ENCODE measurements around the gene OPRD1. TPM values are rescaled to one million over a fixed set of nuclear protein-coding genes. Genes with fewer than 3 reads are reported as not detected.

Gene OPRD1
- total and polyA plus RNA-seq, 2 donors: 0.05 TPM; not detected in 1

DNA sequence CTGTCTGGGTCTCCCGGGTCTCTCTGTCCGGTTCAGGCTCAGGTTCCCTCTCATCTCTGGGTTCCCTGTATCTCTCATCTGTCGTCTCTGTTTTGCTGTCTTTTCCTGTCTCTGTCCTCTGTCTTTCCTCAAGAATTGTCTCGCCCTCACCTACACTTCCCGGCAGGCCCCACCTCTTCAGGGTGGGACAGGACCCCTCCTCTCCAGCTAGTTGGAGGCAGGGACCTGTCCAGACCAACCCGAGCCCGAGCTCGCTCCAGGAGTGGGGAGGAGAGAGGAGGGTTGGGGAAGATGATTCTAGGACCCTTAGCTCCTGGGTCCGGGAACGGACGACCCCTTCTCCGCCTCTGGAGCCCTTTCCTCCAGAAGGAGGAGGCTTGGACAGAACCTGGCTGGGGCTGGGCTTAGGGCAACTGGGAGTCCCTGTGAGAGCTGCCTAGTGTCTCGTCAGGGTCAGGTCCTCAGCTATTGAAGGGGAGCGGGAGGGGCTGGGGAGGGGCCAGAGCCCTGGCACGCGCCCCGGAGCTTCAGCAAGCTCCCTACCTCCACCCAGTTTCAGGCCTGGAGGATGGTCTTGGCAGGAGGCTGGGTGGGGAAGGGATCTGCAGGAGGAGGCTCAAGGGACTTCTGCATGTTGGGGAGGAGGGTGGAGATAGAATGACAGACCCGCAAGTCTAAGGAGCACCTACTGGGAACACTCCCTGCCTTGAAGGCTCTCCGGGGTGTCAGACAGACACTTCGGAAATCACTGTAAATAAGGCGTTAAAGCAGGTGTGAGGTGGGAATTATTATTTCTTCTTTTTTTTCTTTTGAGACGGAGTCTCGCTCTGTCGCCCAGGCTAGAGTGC is 76.1 kb downstream of the OPRD1 start:
- 27% methylated on average over 24 of the region's 24 CpGs for WGBS
- no peaks in the 10 kb centered on the region for H3K4me1 ChIP-seq (ENCODE audit: insufficient read depth)
- peak overlapping the region; percentile 84 for H3K4me3 ChIP-seq (ENCODE audit: low read depth, low read length)
- H3K27ac ChIP-seq (ENCODE audit: low read depth): no peak overlapping the region
- no peak for DNase-seq (ENCODE audit: extremely low spot score)
- no peaks in the 10 kb centered on the region for H3K36me3 ChIP-seq (ENCODE audit: insufficient read depth)

DNA sequence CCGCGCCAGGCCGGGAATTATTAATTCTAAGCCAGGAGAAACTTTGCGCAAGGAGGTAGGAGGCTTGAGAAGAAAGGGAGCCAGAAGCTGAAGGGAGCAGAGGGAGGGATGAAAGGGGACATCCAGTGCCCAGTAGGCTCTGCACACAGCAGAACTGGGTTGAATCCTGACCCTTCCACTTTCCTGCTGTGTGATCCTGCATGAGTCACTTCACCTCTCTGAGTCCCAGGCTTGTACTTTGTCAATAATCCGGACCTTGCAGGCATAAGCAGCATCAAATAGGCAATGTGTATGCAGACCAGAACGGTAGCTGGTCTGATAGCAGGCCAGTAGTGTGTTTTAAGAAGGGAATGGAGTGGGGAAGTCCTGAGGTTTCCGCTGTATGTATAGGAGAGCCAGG is 76.9 kb downstream of the OPRD1 start:
- WGBS: 95% methylated on average over 7 of the region's 7 CpGs
- Histone ChIP-seq H3K4me3 (ENCODE audit: low read depth, low read length) (no peak overlapping the region), H3K36me3 (ENCODE audit: insufficient read depth) (no peaks in the 10 kb centered on the region), H3K27ac (ENCODE audit: low read depth) (no peak overlapping the region), H3K4me1 (ENCODE audit: insufficient read depth) (no peaks in the 10 kb centered on the region)
- DNase-seq (ENCODE audit: extremely low spot score): no peak

DNA sequence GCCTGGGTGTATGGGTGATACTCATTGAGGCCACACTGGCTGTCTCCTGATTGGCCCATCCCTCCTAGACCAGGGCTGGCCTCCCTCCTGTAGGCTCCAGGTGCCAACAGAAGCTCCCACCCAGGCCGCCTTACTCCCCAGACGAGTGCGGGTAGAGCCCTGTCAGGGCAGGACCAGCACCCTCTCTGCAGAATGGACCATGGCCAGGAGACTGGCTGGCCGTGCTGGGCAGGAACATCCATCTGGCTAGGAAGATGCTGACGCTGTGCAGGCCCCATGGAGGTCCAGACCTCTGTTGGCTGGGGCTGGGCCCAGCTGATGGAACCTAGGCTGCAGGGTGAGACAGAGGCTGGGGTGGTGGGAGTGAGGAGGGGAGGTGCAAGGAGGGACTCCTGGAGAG is 77.4 kb downstream of the OPRD1 start:
- Histone ChIP-seq H3K4me1 (ENCODE audit: insufficient read depth) (no peaks in the 10 kb centered on the region), H3K4me3 (ENCODE audit: low read depth, low read length) (no peak overlapping the region), H3K27ac (ENCODE audit: low read depth) (no peak overlapping the region), H3K36me3 (ENCODE audit: insufficient read depth) (no peaks in the 10 kb centered on the region)
- no peak for DNase-seq (ENCODE audit: extremely low spot score)
- 80% methylated on average over 5 of the region's 5 CpGs for WGBS

DNA sequence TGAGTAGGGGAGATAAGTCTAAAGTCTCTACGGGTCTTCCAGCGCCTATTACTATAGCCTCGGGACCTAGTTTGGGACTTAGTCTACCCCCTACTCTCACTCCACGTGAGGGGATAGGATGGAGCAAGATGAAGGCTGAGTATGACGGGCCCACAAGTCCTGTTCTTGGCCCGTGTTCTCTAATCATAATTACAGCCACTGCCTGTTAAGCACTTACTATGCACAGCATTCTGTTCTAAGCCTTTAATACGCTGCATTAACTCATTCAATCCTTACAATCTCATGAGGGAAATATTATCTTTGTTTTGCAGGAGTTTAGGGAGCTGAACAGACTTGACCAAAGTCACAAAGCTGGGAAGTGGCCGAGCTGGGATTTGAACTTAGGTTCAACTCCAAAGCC is 78.5 kb downstream of the OPRD1 start:
- Histone ChIP-seq H3K27ac (ENCODE audit: low read depth) (no peak overlapping the region), H3K4me1 (ENCODE audit: insufficient read depth) (no peaks in the 10 kb centered on the region), H3K36me3 (ENCODE audit: insufficient read depth) (no peaks in the 10 kb centered on the region), H3K4me3 (ENCODE audit: low read depth, low read length) (no peak overlapping the region)
- DNase-seq (ENCODE audit: extremely low spot score): no peak
- WGBS: 90% methylated on average over 8 of the region's 8 CpGs

DNA sequence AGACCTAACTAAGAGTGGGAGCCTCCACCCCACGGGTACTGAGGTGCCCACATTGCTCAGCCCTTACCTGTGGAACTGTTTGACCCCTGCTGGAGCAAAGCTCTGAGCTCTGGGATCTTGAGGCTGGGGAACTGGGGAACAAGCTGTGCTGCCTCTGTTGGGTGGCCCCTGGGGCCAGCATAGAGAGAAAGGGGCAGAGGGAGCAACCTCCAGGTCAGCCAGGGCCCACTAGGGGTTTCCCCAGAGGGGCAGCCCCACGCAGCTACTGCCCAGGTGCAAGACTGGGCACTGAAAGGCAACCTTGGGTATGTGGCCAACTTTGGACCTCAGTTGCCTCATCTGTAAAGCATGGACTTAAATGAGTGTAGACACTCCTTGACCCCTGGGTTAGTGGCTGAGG is 78.9 kb downstream of the OPRD1 start:
- H3K4me1 ChIP-seq (ENCODE audit: insufficient read depth): no peaks in the 10 kb centered on the region
- no peaks in the 10 kb centered on the region for H3K36me3 ChIP-seq (ENCODE audit: insufficient read depth)
- H3K4me3 ChIP-seq (ENCODE audit: low read depth, low read length): no peak overlapping the region
- WGBS: 83% methylated on average over 2 of the region's 2 CpGs
- no peak for DNase-seq (ENCODE audit: extremely low spot score)
- H3K27ac ChIP-seq (ENCODE audit: low read depth): no peak overlapping the region

DNA sequence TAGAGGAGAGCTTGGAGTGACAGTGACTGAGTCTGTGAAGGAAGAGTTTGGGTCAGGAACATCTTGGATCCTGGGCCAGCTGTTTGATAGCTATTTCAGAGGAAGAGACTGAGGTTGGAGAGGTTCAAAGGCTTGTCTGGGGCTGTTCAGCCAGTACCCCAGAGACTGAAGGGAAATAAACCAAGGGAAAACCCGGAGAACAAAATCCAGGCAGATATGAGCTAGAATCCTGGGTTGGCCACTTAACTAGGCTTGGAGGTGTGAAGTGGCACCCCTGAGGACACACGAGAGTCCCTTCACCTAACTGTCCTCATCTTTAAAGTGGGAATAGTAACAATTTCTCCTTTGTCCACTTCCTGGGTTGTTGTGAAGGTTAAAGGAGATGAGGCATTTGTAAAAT is 79.3 kb downstream of the OPRD1 start:
- DNase-seq (ENCODE audit: extremely low spot score): no peak
- 76% methylated on average over 2 of the region's 2 CpGs for WGBS
- H3K27ac ChIP-seq (ENCODE audit: low read depth): no peak overlapping the region
- H3K36me3 ChIP-seq (ENCODE audit: insufficient read depth): no peaks in the 10 kb centered on the region
- no peaks in the 10 kb centered on the region for H3K4me1 ChIP-seq (ENCODE audit: insufficient read depth)
- H3K4me3 ChIP-seq (ENCODE audit: low read depth, low read length): no peak overlapping the region

DNA sequence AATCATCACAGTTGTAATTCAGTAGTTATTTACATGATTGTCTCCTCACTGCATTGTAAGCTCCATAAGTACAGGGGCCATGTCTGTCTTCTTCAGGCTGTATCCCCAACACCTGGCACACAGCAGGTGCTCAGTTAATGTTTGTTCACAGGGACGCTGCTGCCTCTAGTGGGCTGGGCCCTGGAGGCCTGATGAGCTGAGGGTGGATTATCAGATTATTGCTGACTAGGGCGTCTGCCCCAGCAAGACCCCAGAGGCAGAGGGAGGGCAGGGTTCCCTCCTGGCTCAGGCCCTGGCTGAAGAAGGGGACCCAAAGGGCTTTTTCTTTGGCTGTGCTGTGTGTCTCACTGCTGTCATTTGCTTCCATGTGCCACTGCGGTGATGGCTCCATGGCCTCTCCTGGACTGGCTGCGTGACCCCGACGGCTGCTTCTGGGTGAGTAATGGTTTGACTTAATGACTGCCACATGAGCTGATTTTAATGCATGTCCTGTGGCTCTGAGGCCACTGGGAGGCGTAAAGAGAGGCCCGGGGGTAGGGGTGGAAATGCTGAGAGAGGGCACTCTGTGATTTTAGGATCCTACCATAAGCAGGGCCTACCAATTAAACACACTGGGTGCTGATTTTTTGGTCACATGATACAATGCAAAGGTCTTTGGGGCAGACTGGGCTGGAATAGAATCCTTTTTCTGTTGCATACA is 81.6 kb downstream of the OPRD1 start:
- DNase-seq (ENCODE audit: extremely low spot score): no peak
- H3K4me3 ChIP-seq (ENCODE audit: low read depth, low read length): no peak overlapping the region
- no peak overlapping the region for H3K27ac ChIP-seq (ENCODE audit: low read depth)
- WGBS: 77% methylated on average over 8 of the region's 8 CpGs
- peaks cover 2% of the 10 kb centered on the region for H3K4me1 ChIP-seq (ENCODE audit: insufficient read depth)
- H3K36me3 ChIP-seq (ENCODE audit: insufficient read depth): no peaks in the 10 kb centered on the region

DNA sequence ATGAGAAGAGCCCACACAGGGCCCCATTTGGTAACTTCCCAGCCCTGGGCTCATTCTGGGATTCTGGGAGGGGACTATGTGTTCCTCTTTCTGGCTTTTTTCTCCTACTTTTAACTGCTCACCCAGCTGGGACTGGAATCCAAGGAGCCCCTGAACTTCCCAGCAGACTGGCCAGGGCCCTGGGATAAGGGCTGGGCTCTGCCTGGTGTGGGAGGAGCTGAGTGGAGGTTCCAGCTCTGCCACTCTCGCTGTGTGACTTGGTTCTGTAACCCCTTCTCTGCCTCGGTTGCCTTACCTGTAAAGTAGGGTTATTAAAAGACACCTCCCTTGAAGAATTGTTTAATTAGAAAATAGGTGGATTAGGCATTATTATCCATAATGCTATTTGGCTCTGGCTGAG is 82.8 kb downstream of the OPRD1 start:
- WGBS: 73% methylated on average over 2 of the region's 2 CpGs
- no peak for DNase-seq (ENCODE audit: extremely low spot score)
- H3K4me1 ChIP-seq (ENCODE audit: insufficient read depth): peaks cover 2% of the 10 kb centered on the region
- H3K27ac ChIP-seq (ENCODE audit: low read depth): no peak overlapping the region
- no peaks in the 10 kb centered on the region for H3K36me3 ChIP-seq (ENCODE audit: insufficient read depth)
- no peak overlapping the region for H3K4me3 ChIP-seq (ENCODE audit: low read depth, low read length)

DNA sequence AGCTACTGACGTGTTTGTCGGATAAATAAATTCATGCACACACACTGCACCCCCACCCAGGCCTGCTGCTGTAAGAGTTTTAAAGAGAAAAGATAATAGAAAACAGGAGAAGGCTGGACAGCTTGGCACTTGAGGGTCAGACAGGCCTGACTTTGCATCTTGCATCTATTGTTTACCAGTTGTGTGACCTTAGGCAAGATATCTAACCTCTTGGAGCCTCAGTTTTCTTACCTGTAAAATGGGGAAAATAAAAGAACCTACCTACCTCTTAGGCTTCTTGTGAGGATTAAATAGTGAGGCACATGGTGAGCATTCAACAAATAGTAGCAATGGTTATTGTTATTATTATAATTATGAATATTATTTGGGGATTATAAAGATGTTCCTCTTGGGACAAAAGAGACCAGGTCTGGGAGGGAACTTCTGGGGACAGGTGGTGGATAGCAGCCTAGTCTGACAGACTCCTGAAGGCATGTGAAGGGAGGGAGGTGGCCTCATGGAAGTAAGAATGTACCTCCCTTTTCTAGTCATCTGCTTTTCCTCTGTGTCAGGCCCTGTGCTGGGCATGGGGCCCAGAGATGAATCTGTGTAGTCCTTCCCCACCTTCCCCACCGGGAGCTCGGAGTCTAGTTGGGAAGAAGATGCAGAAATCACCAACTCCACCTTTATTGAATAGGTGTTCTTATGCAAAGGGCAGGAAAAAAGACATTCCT is 84.1 kb downstream of the OPRD1 start:
- DNase-seq (ENCODE audit: extremely low spot score): no peak
- Histone ChIP-seq H3K36me3 (ENCODE audit: insufficient read depth) (no peaks in the 10 kb centered on the region), H3K4me3 (ENCODE audit: low read depth, low read length) (no peak overlapping the region), H3K4me1 (ENCODE audit: insufficient read depth) (peaks cover 2% of the 10 kb centered on the region), H3K27ac (ENCODE audit: low read depth) (no peak overlapping the region)
- WGBS: 65% methylated on average over 4 of the region's 4 CpGs

DNA sequence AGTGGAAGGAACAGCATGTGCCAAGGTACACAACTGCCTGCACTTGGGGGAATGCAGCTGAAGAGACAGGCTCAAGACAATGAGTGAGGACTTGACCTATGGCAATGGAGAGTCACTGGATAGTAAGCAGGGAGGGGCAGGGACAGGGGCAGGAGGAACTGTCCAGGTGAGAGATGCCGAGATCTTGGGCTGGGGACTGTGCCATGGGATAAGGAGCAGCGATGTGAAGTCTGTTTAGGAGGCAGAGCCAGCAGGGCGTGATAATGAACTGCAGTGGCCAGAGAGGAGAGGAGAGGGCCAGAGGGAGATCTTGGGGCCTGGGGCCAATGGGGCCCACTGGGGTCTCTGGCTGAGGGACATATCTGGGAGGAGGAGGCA is 84.6 kb downstream of the OPRD1 start:
- H3K36me3 ChIP-seq (ENCODE audit: insufficient read depth): no peaks in the 10 kb centered on the region
- DNase-seq (ENCODE audit: extremely low spot score): no peak
- peaks cover 2% of the 10 kb centered on the region for H3K4me1 ChIP-seq (ENCODE audit: insufficient read depth)
- WGBS: 59% methylated on average over 3 of the region's 3 CpGs
- no peak overlapping the region for H3K4me3 ChIP-seq (ENCODE audit: low read depth, low read length)
- H3K27ac ChIP-seq (ENCODE audit: low read depth): no peak overlapping the region

DNA sequence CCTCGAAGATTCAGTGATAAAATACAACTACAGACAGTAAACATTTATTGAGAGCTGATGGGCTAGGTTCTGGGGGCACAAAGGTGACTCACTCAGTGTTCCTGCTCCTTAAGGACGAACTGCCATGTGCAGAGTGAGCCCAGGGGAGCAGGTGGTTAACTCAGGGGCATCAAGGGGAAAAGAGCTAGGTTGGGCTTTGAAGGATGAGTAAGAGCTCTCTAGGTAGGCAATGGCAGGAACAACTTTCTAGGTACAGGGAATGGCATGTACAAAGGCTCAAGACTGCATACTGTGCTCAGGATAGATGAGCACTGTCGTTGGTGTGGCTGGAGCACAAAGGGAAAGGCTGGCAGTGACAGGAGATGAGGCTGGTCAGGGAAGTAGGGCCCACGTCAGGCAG is 85.8 kb downstream of the OPRD1 start:
- 79% methylated on average over 4 of the region's 4 CpGs for WGBS
- no peaks in the 10 kb centered on the region for H3K36me3 ChIP-seq (ENCODE audit: insufficient read depth)
- no peak overlapping the region for H3K27ac ChIP-seq (ENCODE audit: low read depth)
- peaks cover 2% of the 10 kb centered on the region for H3K4me1 ChIP-seq (ENCODE audit: insufficient read depth)
- no peak overlapping the region for H3K4me3 ChIP-seq (ENCODE audit: low read depth, low read length)
- no peak for DNase-seq (ENCODE audit: extremely low spot score)

DNA sequence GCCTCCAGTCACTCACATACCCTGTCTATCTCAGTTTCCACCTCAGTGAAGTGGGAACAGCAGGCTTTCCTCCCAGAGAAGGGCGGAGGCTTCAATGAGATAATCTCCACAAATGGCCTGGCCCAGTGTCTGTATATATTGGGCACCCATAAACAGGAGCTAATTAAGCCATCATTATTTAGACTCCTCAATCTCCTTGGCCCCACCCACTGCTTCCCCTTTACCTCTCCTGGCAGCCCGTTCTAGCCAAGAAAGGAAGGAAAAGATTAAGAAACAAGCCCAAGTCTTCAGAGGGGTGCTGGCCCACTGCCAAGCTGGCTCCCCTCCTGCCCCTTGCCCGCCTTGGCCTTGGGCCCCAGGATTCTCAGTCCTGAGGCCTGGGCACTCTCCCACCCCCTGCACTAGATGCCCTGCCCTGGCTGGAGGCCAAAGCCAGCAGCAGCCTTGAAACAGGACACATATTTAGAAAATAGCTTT is 86.5 kb downstream of the OPRD1 start:
- Histone ChIP-seq H3K4me3 (ENCODE audit: low read depth, low read length) (no peak overlapping the region), H3K36me3 (ENCODE audit: insufficient read depth) (no peaks in the 10 kb centered on the region), H3K27ac (ENCODE audit: low read depth) (no peak overlapping the region), H3K4me1 (ENCODE audit: insufficient read depth) (peaks cover 2% of the 10 kb centered on the region)
- WGBS: 54% methylated on average over 3 of the region's 3 CpGs
- DNase-seq (ENCODE audit: extremely low spot score): no peak

DNA sequence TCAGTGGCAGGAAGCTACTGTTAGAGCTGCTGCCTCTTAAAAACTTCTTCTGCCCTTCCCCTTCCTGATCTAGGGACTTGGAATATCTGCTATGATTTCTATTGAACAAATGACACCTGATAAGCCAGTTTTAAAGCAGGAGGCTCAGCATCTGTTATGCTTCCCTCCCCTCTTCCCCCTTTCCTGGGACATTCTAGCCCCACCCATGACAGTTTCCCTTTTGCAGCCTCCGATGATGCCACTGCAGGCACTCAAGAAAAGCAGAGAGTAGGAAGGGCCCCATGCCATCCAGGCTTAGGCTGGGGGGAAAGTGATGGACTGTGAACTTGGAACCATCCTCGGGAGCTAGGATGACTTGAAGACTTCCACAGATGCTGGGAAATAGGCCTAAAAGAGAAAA is 87.3 kb downstream of the OPRD1 start:
- Histone ChIP-seq H3K4me1 (ENCODE audit: insufficient read depth) (peaks cover 2% of the 10 kb centered on the region), H3K36me3 (ENCODE audit: insufficient read depth) (no peaks in the 10 kb centered on the region), H3K27ac (ENCODE audit: low read depth) (no peak overlapping the region), H3K4me3 (ENCODE audit: low read depth, low read length) (no peak overlapping the region)
- 42% methylated on average over 2 of the region's 2 CpGs for WGBS
- DNase-seq (ENCODE audit: extremely low spot score): no peak

DNA sequence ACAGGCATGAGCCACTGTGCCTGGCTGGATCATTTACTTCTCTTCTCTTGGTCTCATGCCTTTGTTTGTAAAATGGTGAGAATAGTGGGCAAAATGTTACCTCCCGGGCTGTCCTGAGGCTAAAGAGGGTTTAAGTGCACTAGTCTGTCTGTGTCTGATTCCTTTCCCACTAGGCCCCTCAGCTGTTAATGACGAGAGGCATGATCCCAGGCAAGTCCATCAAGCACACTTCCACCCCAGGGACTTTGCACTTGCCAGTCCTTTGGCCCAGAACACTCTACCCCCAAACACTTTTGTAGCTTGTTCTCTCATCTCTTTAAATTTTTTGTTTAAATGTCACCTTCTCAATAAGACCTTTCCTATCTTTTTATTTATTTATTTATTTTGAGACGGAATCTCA is 88.6 kb downstream of the OPRD1 start:
- Histone ChIP-seq H3K4me3 (ENCODE audit: low read depth, low read length) (no peak overlapping the region), H3K27ac (ENCODE audit: low read depth) (no peak overlapping the region), H3K4me1 (ENCODE audit: insufficient read depth) (peaks cover 2% of the 10 kb centered on the region), H3K36me3 (ENCODE audit: insufficient read depth) (no peaks in the 10 kb centered on the region)
- no peak for DNase-seq (ENCODE audit: extremely low spot score)
- WGBS: 89% methylated on average over 3 of the region's 3 CpGs

Data from urinary bladder (tissue), 4 donors.